ENCODE measurements around the gene CBX1. TPM values are rescaled to one million over a fixed set of nuclear protein-coding genes. Genes with fewer than 3 reads are reported as not detected.

The CBX1 gene
- total and polyA plus RNA-seq, 2 of the 13 experiments (the other 11 are each of a cell fraction or from before 2014, with no cell fraction given), result 17.8 to 108 TPM

DNA sequence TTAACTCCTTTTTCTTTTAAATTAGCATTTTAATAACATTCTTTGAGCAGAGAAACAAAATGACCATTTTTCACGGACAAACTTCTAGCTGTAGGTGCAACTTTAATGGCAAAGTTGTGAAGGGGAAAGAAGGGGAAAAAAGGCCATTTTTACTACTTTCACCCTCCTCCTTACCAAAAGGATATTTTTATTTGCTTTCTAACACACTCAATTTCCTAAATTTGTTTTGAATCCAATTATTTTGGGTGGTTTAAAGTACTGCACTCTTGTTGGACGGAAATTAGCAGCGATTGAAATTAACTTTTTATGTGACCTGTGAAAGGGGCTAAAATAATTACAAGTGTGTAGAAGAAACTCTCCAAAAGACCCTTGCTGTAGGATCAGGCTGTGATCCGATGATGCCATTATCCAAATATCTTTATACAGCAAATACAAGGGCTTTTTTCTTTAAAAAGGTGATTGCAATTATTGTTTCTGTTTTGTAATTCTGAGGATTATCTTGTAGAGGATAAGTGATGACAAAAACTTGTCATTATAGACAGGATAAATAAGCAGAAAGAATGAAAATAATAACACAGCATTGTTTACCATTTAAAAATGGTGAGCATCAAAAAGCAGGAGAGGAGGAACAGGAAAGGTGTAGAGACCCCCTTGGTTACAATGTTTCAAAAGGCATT, 48.6 kb upstream of the CBX1 start:
- ATAC-seq (no peak), DNase-seq (ENCODE audit: low spot score) (no peak), FAIRE-seq (no peak)
- Histone ChIP-seq H2AFZ (ENCODE audit: low read length) (no peak overlapping the region), H3K36me3 (replicated peaks in 1 of 2; ENCODE audit: control insufficient read depth in 1 of 2, insufficient read depth in 2 of 2, low read length in 2 of 2) (no peaks in the 10 kb centered on the region), H4K20me1 (ENCODE audit: insufficient read depth, low read length) (no peaks in the 10 kb centered on the region), H3K9me3 (ENCODE audit: low read length) (no peaks in the 10 kb centered on the region), H3K27ac (ENCODE audit: extremely low read length, insufficient read depth, low read length) (no peak overlapping the region), H3K79me2 (ENCODE audit: insufficient read depth, low read length) (no peaks in the 10 kb centered on the region), H3K4me3 (replicated peaks in 1 of 3; ENCODE audit: insufficient read depth in 1 of 3, low read depth in 2 of 3, low read length in 3 of 3) (no peak overlapping the region), H3K27me3 (ENCODE audit: control insufficient read depth in 1 of 2, insufficient read depth in 2 of 2, low read length in 2 of 2) (peaks cover 0 to 7% of the 10 kb centered on the region in 2 experiments; a peak in 2 of 5 replicates), H3K4me2 (ENCODE audit: low read depth, low read length) (no peak overlapping the region), H3K9ac (ENCODE audit: insufficient read depth, low read depth, low read length) (no peak overlapping the region), H3K4me1 (ENCODE audit: insufficient read depth, low read length) (peaks cover 11% of the 10 kb centered on the region)
- WGBS (ENCODE audit: low lambda C conversion rate), result 5% methylated on average over 4 of the region's 4 CpGs
- intact Hi-C loops (cut with micrococcal nuclease; ENCODE audit: unreplicated experiment) (loop anchor here (10.0 kb wide), 1 partner anchor 185 kb away; no protein-coding TSS in a partner anchor), in situ Hi-C loops (cut with HindIII; ENCODE audit: extremely low pct_ligation_motif_present, low pct_unique_long_range_greater_than_20kb) (loop anchor here (5.0 kb wide), 1 partner anchor 447 kb away; no protein-coding TSS in a partner anchor)
- CTCF ChIA-PET (ENCODE audit: low intra/inter-chr PET ratio, low total read pairs), result no interaction called here
- TF ChIP-seq, protein P1, sequence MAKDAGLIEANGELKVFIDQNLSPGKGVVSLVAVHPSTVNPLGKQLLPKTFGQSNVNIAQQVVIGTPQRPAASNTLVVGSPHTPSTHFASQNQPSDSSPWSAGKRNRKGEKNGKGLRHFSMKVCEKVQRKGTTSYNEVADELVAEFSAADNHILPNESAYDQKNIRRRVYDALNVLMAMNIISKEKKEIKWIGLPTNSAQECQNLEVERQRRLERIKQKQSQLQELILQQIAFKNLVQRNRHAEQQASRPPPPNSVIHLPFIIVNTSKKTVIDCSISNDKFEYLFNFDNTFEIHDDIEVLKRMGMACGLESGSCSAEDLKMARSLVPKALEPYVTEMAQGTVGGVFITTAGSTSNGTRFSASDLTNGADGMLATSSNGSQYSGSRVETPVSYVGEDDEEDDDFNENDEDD (CRISPR knock-in tag; IDR thresholded peaks at IDR 0.05; ENCODE audit: borderline replicate concordance), result no peak
- TF ChIP-seq CHD2 (IDR thresholded peaks at IDR 0.05; ENCODE audit: low read depth, low read length), result no peak
- TF ChIP-seq PAF1 (CRISPR knock-in tag; IDR thresholded peaks at IDR 0.05), result no peak
- TF ChIP-seq HDAC1 (CRISPR knock-in tag; IDR thresholded peaks at IDR 0.05), result no peak
- TF ChIP-seq ELF1 (CRISPR knock-in tag; IDR thresholded peaks at IDR 0.05), result no peak
- TF ChIP-seq TARDBP (CRISPR knock-in tag; IDR thresholded peaks at IDR 0.05), result no peak
- no peak for TF ChIP-seq ZBTB42 (CRISPR knock-in tag; IDR thresholded peaks at IDR 0.05)
- no peak for TF ChIP-seq MIER2 (CRISPR knock-in tag; IDR thresholded peaks at IDR 0.05)
- TF ChIP-seq, protein P2, sequence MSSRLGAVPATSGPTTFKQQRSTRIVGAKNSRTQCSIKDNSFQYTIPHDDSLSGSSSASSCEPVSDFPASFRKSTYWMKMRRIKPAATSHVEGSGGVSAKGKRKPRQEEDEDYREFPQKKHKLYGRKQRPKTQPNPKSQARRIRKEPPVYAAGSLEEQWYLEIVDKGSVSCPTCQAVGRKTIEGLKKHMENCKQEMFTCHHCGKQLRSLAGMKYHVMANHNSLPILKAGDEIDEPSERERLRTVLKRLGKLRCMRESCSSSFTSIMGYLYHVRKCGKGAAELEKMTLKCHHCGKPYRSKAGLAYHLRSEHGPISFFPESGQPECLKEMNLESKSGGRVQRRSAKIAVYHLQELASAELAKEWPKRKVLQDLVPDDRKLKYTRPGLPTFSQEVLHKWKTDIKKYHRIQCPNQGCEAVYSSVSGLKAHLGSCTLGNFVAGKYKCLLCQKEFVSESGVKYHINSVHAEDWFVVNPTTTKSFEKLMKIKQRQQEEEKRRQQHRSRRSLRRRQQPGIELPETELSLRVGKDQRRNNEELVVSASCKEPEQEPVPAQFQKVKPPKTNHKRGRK (CRISPR knock-in tag; IDR thresholded peaks at IDR 0.05), result no peak
- TF ChIP-seq ARNT (IDR thresholded peaks at IDR 0.05), result no peak
- no peak for TF ChIP-seq ZNF790 (CRISPR knock-in tag; IDR thresholded peaks at IDR 0.05; ENCODE audit: borderline replicate concordance)
- TF ChIP-seq ZNF7 (CRISPR knock-in tag; IDR thresholded peaks at IDR 0.05), result no peak
- no peak for TF ChIP-seq ZNF605 (CRISPR knock-in tag; IDR thresholded peaks at IDR 0.05)
- TF ChIP-seq BORCS8-MEF2B (CRISPR knock-in tag; IDR thresholded peaks at IDR 0.05), result no peak
- no peak for TF ChIP-seq ZBTB7B (CRISPR knock-in tag; IDR thresholded peaks at IDR 0.05)
- POLR2A ChIA-PET, result no interaction called here
- BruUV-seq (replicated peaks), result no TSS peak
